D721Med (cell line): ENCODE measurements around the gene SCAMP1.

Experiments
- DNase-seq: peaks from one replicate; pipeline ENCODE4 v3.0.0; 2011; ENCODE audit warnings: low spot score; ENCODE audit not compliant: insufficient read length
- FAIRE-seq: peaks from 2 replicates; lab custom pipeline; 2011; peaks lifted over from hg19 to GRCh38; lab: Jason Lieb, UNC
- CTCF ChIP-seq: IDR thresholded peaks from 2 replicates; pipeline ENCODE4 v1.5.1; 2012; ENCODE audit warnings: mild to moderate bottlenecking, control low read depth; ENCODE audit not compliant: insufficient read depth; ENCODE audit errors: missing control alignments

The SCAMP1 gene

GRCh38 chr5:78405829-78406750 lies 45.7 kb downstream of the SCAMP1 start:
- DNase-seq (no peak), FAIRE-seq (peak; percentile 38)
- TF ChIP-seq CTCF: no peak

- FAIRE-seq: no peak
- TF ChIP-seq CTCF: no peak
Observed at GRCh38 chr5:78407458-78407857, 47.0 kb downstream of the SCAMP1 start.

DNA sequence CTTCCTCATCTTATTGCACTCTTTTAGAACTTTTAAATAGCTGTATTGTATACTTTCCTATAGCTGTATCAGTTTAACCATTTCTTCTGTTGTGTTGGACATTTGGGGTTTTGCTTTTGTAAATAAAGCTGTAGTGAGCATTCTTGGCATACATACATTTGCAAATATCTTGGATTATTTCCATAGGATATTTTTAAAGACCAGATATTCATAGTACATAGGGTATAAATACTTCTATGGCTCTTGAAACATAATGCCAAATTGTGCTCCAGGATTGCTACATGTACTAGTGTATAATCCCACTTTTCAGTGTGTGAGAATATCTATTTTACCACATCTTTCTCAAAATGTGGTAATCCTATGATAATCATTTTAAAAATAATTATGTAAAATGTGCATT lies 51.2 kb downstream of the SCAMP1 start:
- TF ChIP-seq CTCF: no peak
- DNase-seq: no peak
- no peak for FAIRE-seq

More at GRCh38 chr5:78407458-78407857, 47.0 kb downstream of the SCAMP1 start:
- no peak for DNase-seq

GRCh38 chr5:78416677-78417425 lies 56.4 kb downstream of the SCAMP1 start:
- FAIRE-seq (peak; percentile 51), DNase-seq (no peak)
- no peak for TF ChIP-seq CTCF

- TF ChIP-seq CTCF: no peak
- FAIRE-seq: no peak
- DNase-seq: no peak
Observed at GRCh38 chr5:78419396-78419795, 59.0 kb downstream of the SCAMP1 start.

- no peak for FAIRE-seq
- TF ChIP-seq CTCF: no peak
Observed at GRCh38 chr5:78420548-78420947, 60.1 kb downstream of the SCAMP1 start.

More at GRCh38 chr5:78420548-78420947, 60.1 kb downstream of the SCAMP1 start:
- no peak for DNase-seq
